Progenitor cell of endocrine pancreas (in vitro differentiated cells): ENCODE results near the gene RNF6. TPM values are rescaled to one million over a fixed set of nuclear protein-coding genes. Genes with fewer than 3 reads are reported as not detected.

Experiments
- DNase-seq: peaks from one replicate; pipeline ENCODE4 v3.0.0; 2021; ENCODE audit warnings: low spot score; ENCODE audit not compliant: unreplicated experiment
- H3K27ac Mint-ChIP-seq: 2 replicates; pipeline ENCODE4 v1.8.0; 2021; ENCODE audit warnings: mild to moderate bottlenecking, moderate library complexity, mixed read lengths
- H3K27me3 Mint-ChIP-seq: 2 replicates; pipeline ENCODE4 v1.8.0; 2021; ENCODE audit warnings: mixed read lengths
- H3K36me3 Mint-ChIP-seq: 2 replicates; pipeline ENCODE4 v1.8.0; 2022; ENCODE audit warnings: mixed read lengths; ENCODE audit not compliant: insufficient read depth
- H3K4me1 Mint-ChIP-seq: 2 replicates; pipeline ENCODE4 v1.8.0; 2021; ENCODE audit warnings: low read depth, mixed read lengths
- H3K4me3 Mint-ChIP-seq: 2 replicates; pipeline ENCODE4 v1.8.0; 2021; ENCODE audit warnings: low read depth, mild to moderate bottlenecking, moderate library complexity, mixed read lengths
- H3K9me3 Mint-ChIP-seq: 2 replicates; pipeline ENCODE4 v1.8.0; 2021; ENCODE audit warnings: low read depth, mixed read lengths
- total RNA-seq: library from RNA; stranded (reverse); gene quantifications from 2 replicates; pipeline ENCODE4 v1.2.1, GENCODE V29; 2021
- TF ChIP-seq, protein P1 (sequence below): fragments of 200-600 bp; sonication (generic); IDR thresholded peaks from one replicate; pipeline ENCODE4 v1.5.0; 2021; ENCODE audit warnings: antibody characterized with exemption, mild to moderate bottlenecking; ENCODE audit not compliant: unreplicated experiment

RNF6 gene
- total RNA-seq, 1 donor from 2014 or later: 22.5 TPM

DNA sequence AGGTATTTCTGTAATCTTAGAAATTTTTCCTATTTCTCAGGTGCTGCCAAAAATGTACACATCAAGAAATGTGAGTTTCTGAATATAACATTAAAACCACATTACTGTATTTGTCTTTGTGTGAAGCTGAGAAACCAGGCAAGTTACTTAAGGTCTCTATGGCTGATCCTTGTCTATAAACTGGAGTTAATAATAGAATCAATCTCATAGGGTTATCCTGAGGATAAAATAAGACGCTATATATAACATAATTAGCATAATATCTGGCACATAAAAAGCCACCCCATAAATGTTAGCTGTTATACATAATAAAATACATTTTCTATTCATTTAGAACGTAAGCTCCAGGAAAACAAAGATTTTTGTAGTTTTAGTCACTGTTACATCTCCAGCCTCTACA lies 6.1 kb downstream of the RNF6 start:
- TF ChIP-seq, protein P1, sequence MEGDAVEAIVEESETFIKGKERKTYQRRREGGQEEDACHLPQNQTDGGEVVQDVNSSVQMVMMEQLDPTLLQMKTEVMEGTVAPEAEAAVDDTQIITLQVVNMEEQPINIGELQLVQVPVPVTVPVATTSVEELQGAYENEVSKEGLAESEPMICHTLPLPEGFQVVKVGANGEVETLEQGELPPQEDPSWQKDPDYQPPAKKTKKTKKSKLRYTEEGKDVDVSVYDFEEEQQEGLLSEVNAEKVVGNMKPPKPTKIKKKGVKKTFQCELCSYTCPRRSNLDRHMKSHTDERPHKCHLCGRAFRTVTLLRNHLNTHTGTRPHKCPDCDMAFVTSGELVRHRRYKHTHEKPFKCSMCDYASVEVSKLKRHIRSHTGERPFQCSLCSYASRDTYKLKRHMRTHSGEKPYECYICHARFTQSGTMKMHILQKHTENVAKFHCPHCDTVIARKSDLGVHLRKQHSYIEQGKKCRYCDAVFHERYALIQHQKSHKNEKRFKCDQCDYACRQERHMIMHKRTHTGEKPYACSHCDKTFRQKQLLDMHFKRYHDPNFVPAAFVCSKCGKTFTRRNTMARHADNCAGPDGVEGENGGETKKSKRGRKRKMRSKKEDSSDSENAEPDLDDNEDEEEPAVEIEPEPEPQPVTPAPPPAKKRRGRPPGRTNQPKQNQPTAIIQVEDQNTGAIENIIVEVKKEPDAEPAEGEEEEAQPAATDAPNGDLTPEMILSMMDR: no peak
- Mint-ChIP-seq H3K4me1 (peaks cover 11% of the 10 kb centered on the region), H3K36me3 (peaks cover 31% of the 10 kb centered on the region), H3K27ac (no peak overlapping the region), H3K27me3 (no peaks in the 10 kb centered on the region), H3K4me3 (no peak overlapping the region), H3K9me3 (no peaks in the 10 kb centered on the region)
- no peak for DNase-seq

DNA sequence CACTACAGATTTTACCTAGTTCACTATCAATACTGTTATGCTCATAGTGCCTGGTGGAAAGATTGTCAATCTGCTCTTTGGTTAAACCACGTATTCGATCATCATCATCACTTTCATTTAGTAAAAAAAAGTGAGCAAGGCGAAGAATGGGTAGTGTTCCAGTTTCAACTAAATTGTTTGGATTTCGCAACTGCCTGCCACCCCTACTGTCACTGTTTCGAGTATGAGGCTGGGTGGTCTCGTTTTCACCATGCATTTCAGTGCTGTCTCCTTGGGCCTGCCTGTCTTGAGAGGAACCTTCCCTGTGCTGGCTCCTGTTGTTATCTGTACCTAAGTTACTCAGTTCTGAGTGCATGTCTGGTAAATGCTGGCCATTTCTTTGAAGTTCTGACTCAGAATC lies 8.1 kb downstream of the RNF6 start:
- Mint-ChIP-seq H3K36me3 (peaks cover 25% of the 10 kb centered on the region), H3K27me3 (no peaks in the 10 kb centered on the region), H3K4me1 (no peaks in the 10 kb centered on the region), H3K9me3 (no peaks in the 10 kb centered on the region), H3K27ac (no peak overlapping the region), H3K4me3 (no peak overlapping the region)
- TF ChIP-seq, protein P1: no peak
- no peak for DNase-seq

GRCh38 chr13:26213345-26213744 lies 8.8 kb downstream of the RNF6 start:
- TF ChIP-seq, protein P1: no peak
- Mint-ChIP-seq H3K4me1 (no peaks in the 10 kb centered on the region), H3K27ac (no peak overlapping the region), H3K36me3 (peaks cover 24% of the 10 kb centered on the region), H3K4me3 (no peak overlapping the region), H3K27me3 (no peaks in the 10 kb centered on the region), H3K9me3 (no peaks in the 10 kb centered on the region)
- no peak for DNase-seq

DNA sequence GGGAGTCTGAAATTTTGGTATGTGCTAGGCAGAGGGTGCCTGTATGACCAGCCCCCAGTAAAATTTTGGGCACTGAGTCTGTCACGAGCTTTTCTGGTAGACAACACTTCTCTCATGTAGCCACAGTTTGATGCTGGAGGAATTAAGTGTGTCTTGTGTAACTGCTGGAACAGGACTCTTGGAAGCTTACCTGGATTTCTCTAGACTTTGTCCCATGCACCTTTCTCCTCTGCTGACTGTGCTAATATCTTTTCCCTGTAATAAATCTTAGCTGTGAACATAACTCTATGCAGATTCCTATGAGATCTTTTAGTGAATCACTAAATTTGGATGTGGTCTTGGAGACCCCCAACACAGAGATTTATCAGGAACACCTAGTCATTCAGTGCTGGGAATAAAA lies 13.8 kb downstream of the RNF6 start:
- H3K4me1 Mint-ChIP-seq: no peaks in the 10 kb centered on the region
- no peaks in the 10 kb centered on the region for H3K9me3 Mint-ChIP-seq
- no peak for DNase-seq
- TF ChIP-seq, protein P1: no peak
- H3K27me3 Mint-ChIP-seq: no peaks in the 10 kb centered on the region
- no peak overlapping the region for H3K27ac Mint-ChIP-seq
- H3K4me3 Mint-ChIP-seq: no peak overlapping the region
- peaks cover 6% of the 10 kb centered on the region for H3K36me3 Mint-ChIP-seq

DNA sequence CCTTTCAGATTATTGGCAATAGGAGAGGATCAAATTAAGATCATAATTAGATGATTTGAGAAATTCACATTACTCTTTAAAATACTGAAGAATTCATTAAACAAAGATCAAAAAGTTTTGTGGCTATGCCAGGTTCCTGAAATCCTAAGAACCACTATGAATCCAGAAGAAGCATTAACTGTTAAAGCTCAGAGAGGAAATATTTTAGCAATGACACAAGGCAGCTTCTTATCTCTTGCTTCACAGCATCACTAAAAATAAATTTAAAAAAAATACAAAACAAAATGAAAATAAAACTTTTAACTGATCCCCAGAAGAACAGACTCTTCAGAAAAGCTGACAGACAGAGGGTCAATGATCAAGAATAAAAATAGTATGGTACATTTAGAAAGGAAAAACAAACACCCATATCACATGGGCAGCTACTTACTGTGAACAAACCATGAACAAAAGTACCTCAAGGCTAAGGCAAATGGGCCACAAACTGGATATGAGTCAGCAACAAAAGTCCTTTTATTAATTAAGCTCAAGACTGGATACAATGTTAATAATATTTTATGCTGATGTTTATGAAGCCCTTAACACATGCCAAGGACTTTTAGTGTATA lies 19.6 kb downstream of the RNF6 start:
- DNase-seq: no peak
- TF ChIP-seq, protein P1: no peak
- Mint-ChIP-seq H3K4me3 (no peak overlapping the region), H3K9me3 (no peaks in the 10 kb centered on the region), H3K36me3 (peaks cover 3% of the 10 kb centered on the region), H3K4me1 (peaks cover 3% of the 10 kb centered on the region), H3K27ac (no peak overlapping the region), H3K27me3 (no peaks in the 10 kb centered on the region)
